ENCODE measurements around the gene FKBP5.
A peak's percentile ranks its signal among the peaks of the same experiment; 100 is the strongest.

The FKBP5 gene

DNA sequence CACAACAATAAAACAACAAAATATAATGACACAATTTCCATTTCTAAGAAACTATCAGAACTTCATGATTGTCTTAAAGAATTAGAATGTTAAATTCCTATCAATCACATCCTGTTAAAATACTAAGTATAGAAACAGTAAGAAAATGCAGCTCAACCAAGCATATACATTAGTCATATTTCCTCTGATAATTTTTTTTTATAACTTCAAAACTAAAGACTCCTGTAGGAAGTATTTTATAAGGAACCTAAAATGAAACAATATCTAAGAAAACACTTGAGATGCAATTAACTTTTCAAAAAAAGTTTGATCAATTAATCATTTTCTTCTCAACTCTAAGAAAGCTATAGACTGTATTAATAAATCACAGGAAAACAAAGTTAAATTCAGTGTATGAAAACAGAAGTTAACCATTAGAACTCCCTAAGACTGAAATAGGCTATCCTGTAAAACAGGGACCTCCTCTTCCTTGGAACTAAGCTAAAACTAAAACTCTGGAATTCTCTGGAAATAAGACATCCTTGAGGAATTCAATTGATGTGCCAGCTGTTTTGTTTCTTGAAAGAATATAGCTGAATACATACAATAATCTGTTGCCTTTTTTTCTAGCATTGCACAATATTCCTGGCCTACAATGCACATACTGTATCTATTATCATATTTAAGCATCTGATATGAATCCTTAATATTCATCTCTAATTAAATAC, 19.8 kb downstream of the FKBP5 start:
- FAIRE-seq (no peak), DNase-seq (ENCODE audit: insufficient read length, low spot score) (no peak)

DNA sequence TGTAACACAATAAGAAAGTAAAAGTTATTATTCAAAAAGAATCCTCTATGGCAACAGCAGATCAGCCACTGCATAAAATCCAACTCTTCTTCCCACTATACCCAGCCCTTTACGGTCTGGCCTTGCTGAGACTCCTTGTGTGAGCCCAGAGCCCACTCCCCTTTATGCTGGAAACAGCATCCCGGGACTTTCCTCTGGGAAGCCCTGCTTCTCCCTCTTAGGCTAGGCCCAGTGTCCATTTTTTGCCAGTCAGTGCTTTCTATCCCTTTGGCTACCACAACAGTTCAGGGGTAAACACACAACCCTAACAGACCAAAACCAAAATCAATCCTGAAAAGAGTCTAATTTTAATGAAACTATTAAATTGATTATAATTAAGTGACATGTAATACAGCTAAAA, 20.6 kb downstream of the FKBP5 start:
- DNase-seq (ENCODE audit: insufficient read length, low spot score) = no peak
- no peak for FAIRE-seq

DNA sequence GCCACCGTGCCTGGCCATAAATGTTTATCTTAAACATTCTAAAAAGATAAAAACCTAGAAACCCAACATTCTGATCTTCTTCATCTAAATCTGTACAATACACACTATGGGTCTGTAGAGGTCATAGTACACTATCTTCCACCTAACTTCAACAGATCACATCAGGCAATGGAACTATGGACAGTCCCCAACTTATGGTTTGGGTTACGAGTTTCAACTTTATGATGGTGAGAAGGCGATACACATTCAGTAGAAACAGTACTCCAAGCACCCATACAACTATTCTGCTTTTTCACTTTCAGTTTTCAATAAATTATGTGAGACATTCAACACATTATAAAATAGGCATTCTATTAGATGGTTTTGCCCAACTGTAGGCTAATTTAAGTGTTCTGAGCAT, 23.1 kb downstream of the FKBP5 start:
- DNase-seq (ENCODE audit: insufficient read length, low spot score) (no peak), FAIRE-seq (no peak)

DNA sequence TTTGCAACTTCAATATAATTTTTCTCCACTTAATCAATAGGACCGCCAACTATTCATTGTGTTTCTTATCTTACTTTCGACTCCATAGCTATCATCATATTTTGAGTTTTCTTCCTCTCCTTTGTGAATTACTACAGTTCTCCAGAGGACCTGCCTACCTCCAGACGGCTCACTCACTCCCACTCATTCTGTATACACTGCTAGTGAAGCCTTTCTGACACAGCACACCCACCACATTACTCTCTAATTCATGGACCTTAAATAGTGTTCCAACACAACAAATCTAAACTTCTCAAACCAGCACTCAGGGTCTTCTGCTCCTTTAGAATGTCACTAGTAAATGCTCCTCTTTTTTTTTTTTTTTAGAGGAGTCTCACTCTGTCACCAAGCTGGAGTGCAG, 23.8 kb downstream of the FKBP5 start:
- no peak for FAIRE-seq
- DNase-seq (ENCODE audit: insufficient read length, low spot score) = no peak

GRCh38 chr6:35663447-35664235, 25.1 kb downstream of the FKBP5 start:
- DNase-seq (ENCODE audit: insufficient read length, low spot score) = peak; percentile 64
- peak; percentile 76 for FAIRE-seq

GRCh38 chr6:35662999-35663398, 25.7 kb downstream of the FKBP5 start:
- FAIRE-seq (peak; percentile 66), DNase-seq (ENCODE audit: insufficient read length, low spot score) (no peak)

GRCh38 chr6:35654883-35655282, 33.8 kb downstream of the FKBP5 start:
- DNase-seq (ENCODE audit: insufficient read length, low spot score) = no peak

DNA sequence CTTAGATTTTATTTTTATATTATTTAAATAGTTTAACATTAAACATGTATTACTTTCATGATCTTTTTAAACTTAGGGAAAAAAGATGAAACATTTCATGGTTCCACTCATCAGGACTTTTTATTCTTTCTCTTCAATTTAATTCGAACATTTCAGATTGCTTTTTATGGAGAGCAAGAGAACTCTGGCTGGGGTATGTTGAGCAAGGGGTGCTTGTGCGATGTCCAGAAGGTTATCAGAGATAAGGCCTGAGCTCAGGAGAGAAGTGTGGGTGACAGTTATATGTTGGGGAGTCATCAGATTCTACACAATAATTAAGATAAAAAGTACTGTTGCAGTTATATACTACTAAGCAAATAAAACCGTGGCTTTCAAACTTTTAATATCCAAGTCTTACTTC, 37.5 kb downstream of the FKBP5 start:
- FAIRE-seq (no peak), DNase-seq (ENCODE audit: insufficient read length, low spot score) (no peak)

More at GRCh38 chr6:35654883-35655282, 33.8 kb downstream of the FKBP5 start:
- FAIRE-seq = no peak

DNA sequence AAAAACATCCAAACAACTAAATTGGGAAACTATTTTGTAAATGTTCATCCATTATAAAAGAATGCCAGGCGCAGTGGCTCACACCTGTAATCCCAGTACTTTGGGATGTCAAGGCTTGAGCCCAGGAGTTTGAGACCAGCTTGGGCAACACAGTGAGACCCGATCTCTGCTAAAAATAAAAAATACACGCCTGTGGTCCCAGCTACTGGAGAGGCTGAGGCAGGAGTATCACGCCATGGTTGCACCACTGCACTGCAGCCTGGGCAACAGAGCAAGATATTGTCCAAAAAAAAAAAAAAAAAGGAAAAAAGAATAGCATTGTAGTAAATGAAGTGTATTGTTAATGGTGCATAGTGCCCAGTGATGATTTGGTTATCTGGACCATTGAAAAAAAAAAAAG, 38.7 kb downstream of the FKBP5 start:
- no peak for FAIRE-seq

DNA sequence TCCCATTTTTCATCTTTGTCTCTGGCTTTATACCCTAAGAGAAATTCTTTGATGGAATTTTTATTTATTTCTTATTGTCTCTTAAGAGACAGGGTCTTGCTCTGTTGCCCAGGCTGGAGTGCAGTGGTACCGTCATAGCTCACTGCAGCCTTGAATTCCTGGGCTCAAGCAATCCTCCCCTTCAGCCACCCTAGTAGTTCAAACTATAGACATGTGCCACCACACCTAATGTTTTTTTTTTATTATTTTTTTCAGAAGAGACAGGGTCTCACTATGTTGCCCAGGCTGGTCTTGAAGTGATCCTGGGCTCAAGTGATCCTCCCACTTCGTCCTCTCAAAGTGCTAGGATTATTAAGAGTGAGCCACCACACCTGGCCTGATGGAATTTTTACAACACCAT, 40.5 kb downstream of the FKBP5 start:
- FAIRE-seq (no peak), DNase-seq (ENCODE audit: insufficient read length, low spot score) (no peak)

More for the DNA sequence above, 38.7 kb downstream of the FKBP5 start:
- DNase-seq (ENCODE audit: insufficient read length, low spot score) = no peak

- FAIRE-seq (no peak), DNase-seq (ENCODE audit: insufficient read length, low spot score) (no peak)
Observed at GRCh38 chr6:35647400-35647799, 41.3 kb downstream of the FKBP5 start.

DNA sequence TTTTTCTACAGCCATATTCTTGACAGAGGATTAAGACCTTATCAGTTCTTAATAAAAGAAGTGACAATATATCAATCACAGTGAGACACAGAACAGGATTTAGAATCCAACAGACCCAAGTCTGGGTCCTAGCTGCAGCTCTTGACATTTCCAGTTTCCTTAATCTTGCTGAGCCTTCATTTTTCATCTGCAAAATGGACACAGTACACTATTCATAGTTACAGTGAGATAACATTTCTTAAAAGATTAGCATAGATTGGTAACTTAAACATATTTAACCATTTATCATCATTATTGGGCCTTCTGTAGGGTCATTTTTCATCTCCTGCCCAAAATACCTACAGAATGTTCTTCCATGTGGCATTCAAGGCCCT, 45.6 kb downstream of the FKBP5 start:
- FAIRE-seq (no peak), DNase-seq (ENCODE audit: insufficient read length, low spot score) (no peak)

- FAIRE-seq = no peak
- no peak for DNase-seq (ENCODE audit: insufficient read length, low spot score)
Observed at GRCh38 chr6:35642471-35643161, 46.1 kb downstream of the FKBP5 start.

DNA sequence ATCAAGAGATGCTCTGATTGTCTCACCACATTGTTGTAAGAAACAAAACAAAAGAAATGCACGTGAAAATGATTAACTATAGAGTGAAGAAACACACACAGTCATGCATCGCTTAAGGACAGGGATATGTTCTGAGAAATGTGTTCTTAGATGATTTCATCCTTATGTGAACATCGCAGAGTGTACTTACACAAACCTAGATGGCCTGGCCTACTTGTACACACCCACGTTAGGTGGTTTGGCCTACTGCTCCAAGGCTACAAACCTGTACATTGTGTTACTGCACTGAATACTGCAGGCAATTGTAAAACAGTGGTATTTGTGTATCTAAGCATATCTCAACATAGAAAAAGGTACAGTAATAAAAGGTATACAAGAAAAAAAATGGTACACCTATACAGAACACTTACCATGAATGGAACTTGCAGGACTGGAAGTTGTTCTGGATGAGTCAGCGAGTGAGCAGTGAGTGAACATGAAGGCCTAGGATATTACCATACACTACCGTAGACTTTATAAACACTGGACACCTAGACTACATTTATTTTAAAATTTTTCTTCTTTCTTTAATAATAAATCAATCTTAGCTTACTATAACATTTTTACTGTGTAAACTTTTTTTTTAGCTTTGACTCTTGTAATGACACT, 48.6 kb downstream of the FKBP5 start:
- DNase-seq (ENCODE audit: insufficient read length, low spot score) = no peak

DNA sequence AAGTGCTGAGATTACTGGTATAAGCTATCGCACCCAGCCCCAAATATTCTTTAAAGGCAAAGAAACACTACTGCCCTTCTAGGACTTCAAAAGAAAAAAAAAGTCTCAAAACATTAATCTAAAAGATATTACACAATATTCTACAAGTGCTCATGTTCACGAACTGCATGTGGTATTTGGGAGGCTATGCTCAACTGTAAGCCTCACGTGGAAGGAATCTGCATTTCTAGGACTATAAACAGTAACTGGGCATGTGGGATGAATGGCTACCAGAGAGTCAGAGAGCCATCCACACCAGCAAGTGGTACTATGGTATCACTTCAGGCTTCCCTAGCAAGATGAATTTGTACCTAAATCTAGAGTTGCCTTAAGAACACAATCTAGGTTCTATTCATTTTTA, 50.0 kb downstream of the FKBP5 start:
- DNase-seq (ENCODE audit: insufficient read length, low spot score) = no peak
- FAIRE-seq = no peak

More for the DNA sequence above, 48.6 kb downstream of the FKBP5 start:
- no peak for FAIRE-seq

DNA sequence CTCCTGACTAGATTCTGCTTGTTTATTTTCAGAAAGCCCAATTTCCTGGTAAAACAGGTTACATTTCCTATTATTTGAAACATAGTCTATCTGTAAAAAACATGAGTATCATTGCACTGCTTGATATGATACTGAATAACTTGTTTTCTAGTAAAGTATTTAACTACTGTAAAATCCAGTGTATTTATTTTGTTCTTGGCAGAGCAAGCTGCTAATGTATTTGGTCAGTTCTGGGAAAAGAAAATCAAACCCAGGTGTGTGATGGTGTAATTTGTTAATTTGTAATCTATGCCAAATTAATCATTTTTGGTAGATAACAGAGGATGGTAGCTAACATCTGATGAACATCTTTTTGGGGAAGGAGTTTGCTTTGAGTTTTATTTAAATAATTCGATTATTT, 50.8 kb downstream of the FKBP5 start:
- FAIRE-seq = no peak
- DNase-seq (ENCODE audit: insufficient read length, low spot score) = no peak

DNA sequence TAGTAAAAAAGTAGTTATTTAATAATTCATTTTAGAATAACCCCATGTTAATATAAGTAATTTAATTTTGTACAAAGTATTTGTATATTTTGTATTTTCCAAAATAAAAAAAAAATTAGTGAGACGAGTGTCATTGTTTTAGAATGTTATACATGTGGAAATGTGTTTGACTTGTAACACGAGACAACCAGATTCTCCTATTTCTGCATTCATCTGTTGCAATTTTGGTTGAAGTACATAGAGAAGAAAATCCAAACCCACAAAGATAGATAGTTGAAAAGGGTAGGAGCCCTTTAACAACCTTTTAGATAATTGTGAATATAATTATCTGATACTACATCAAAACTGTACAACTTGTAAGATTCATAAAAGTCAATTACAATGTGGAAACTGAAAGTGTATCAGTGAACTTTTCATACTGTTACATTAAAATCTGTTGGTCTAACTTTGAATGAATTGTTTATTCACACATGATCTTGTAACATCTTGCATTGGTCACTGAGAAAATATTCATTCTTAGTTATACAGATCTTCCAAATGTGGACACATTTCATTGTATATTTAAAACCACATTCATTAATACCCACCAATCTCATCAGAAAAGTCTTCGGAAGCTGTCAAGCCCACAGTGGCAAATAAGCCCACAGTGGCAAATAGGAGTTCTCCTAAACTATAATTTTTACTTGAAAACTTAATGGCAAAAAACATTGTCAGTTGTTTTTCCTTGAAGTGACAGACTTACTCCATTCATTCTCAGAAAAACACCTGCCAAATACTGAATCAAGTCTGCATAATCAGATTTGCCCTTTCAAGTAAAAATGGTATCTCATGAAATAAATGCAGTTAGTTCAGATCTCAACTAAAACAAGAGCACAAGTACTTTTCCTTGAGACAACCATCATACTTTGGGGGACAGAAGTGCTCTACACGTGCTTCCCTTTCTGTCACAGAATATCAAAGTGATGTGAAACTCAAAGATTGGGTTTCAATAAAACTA, 52.8 kb downstream of the FKBP5 start:
- FAIRE-seq (no peak), DNase-seq (ENCODE audit: insufficient read length, low spot score) (no peak)

DNA sequence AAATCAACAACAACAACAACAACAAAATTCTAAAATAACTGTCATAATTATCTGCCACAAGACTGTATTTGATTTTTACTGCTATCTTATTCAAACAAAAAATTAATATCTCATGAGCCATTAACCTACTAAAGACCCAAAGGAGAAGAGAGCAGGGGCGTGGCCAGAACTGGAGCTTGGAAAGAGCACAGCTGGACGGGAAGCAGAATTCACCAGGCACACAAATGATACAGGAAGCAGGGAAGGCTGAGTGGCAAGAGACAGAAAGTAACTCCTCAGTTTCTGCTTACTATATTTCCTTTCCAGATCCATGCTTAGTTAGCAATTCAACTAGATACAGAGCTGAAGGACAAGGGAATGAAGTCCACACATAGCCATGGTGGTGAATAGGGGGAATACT, 54.4 kb downstream of the FKBP5 start:
- FAIRE-seq (no peak), DNase-seq (ENCODE audit: insufficient read length, low spot score) (no peak)

- no peak for DNase-seq (ENCODE audit: insufficient read length, low spot score)
- no peak for FAIRE-seq
Observed at GRCh38 chr6:35633579-35634089, 55.1 kb downstream of the FKBP5 start.

DNA sequence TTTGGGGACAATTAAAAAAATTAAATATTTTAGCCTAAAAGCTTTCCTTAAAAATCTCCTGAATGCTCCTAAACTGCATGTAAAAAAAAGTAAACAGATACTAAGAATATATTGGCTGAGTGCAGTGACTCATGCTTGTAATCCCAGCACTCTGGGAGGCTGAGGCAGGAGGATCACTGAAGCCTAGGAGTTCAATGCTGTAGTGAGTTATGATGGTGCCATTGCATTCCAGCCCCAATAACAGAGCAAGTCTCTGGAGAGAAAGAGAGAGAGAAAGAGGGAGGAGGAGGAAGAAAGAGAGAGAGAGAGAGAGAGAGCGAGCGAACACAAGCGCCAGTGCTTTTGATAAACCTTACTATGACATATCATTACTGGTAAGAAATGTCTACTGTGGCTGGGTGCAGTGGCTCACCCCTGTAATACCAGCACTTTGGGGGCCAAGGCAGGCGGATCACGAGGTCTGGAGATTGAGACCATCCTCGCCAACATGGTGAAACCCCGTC, 58.8 kb downstream of the FKBP5 start:
- no peak for DNase-seq (ENCODE audit: insufficient read length, low spot score)
- FAIRE-seq = no peak
